HG03575 (cell line): ENCODE measurements around the gene GLIPR1L1.
"Not testable (repeated sequence)": the region's sequence is repeated elsewhere in the genome, so short reads cannot be mapped to it uniquely, and the experiment has no call there.

ENCODE experiments used
- ATAC-seq: cut with Tn5 transposase; IDR thresholded peaks from one replicate; pipeline ENCODE4 v1.9.1; 2021; ENCODE audit not compliant: unreplicated experiment, insufficient number of reproducible peaks, low FRiP score; ENCODE audit errors: extremely low read depth

GLIPR1L1 gene

DNA sequence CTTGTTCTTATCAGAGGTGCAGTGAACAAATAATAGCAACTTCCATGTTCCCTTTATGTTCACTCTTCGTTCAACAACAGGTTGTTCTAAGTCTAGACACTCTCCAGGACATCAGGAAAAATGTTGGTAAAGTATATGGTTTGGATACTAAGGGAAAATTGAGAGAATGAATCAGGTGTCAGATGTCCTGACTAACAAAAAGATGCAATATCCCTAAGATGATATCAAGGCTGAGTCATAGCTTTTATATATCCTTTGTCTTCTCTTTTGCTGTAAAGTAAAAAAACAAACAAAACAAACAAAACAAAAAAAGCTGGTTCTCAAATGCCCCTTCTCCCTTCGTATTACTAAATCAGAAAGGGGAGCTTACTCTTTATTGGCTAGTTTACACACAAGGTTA, 11.1 kb downstream of the GLIPR1L1 start:
- ATAC-seq, result no peak

DNA sequence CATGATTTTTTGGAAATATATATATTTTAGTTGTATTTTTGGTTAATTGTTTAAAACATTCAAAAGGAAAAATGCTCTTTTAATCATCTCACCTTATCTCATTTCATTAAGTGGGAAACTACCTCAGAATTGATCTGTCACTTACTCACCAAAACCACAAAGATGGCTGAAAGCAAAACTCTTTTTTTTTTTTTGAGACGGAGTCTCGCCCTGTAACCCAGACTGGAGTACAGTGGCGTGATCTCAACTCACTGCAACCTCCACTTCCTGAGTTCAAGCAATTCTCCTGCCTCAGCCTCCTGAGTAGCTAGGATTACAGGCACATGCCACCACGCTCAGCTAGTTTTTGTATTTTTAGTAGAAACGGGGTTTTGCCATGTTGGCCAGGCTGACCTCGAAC, 11.7 kb downstream of the GLIPR1L1 start:
- not testable (repeated sequence) for ATAC-seq

DNA sequence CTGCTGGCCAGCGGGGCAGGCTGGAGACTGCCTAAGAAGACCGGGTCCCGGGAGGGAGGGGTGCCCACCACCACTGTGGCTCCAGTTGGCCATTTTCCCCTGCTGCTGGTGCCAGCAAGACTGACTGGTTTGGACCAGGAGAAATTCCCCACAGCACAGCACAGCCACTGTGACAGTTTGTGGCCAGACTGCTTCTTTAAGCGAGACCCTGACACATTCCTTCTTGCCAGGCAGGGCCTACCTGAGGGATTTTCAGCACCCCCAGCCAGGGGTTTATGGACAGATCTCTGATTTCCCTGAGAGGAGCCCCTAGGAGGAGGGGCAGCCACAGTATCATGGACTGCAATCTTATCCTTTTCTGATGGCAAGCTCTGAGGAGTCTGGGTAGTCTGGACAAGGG, 15.5 kb downstream of the GLIPR1L1 start:
- ATAC-seq, result no peak

DNA sequence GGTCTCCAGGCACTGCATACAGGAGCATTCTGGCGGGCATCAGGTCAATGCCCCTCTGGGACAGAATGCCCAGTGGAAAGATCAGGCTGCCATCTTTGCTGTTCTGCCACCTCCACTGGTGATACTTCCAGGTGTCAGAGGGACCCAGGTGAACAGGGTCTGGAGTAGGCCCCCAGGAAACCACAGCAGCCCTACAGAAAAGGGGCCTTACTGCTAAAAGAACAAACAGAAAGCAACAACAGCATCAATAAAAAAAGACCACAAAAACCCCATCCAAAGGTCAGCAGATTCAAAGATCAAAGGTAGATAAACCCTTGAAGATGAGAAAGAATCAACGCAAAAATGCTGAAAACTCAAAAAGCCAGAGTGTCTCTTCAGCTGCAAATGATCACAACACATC, 15.9 kb downstream of the GLIPR1L1 start:
- ATAC-seq, result no peak

DNA sequence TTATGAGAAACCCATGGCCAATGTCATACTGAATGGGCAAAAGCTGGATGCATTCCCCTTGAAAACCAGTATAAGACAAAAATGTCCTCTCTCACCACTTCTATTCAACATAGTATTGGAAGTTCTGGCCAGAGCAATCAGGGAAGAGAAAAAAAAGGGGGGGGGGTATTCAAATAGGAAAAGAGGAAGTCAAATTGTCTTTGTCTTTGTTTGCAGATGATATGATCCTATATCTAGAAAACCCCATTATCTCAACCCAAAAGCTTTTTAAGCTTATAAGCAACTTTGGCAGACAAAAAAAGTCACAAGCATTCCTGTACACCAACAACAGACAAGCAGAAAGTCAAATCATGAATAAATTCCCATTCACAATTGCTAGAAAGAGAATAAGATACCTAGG, 19.5 kb downstream of the GLIPR1L1 start:
- ATAC-seq, result no peak

DNA sequence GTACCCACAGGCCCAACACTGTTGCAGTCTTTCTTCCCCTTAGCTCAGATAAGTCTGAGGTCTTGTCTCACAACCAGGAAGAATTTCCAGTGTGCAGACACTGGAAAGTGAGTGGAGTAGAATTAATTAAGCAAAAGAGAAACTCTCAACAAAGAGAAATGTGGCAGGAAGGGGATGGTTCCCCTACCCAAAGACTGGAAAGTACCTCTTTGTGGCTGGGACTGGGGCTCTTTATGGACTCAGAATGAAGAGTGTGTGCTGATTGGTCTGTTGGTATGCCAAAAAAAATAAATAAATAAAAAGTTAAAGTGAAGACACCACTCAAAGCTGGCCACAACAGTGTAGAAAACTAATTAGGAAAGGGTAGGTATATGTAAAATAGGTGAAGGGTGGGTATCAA, 26.4 kb downstream of the GLIPR1L1 start:
- ATAC-seq, result no peak

DNA sequence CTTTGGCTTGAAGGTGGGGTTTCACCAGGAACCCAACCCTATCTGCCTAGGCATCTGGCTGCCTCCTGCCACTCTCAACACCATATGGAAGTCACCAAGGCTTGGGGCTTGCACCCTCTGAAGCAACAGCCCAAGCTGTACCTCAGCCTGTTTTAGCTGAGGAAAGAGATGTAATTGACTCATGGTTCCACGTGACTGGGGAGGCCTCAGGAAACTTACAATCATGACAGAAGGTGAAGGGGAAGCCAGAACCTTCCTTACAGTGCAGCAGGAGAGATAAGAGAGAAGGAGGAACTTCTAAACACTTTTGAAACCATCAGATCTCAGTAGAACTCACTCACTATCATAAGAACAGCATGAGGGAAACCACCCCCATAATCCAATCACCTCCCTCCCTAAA, 26.9 kb downstream of the GLIPR1L1 start:
- no peak for ATAC-seq

DNA sequence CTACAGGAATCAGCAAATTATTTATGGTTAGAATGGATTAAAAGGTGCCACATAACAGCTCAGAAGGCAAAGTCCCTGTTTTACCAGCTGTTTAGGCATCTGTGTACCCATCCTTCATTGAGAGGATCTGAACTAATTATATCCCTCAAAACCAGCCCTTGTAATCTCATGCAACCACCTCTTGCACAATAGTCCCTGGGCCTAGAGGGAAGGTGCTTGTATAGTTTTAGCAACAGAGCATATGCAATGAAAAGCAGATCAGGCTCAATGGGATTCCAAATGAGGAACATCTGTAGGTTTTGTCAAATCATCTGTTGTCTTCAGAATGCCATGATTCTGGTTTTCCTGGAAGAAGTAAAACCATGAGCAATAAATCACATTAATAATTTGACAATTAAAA, 30.4 kb downstream of the GLIPR1L1 start:
- ATAC-seq, result no peak

DNA sequence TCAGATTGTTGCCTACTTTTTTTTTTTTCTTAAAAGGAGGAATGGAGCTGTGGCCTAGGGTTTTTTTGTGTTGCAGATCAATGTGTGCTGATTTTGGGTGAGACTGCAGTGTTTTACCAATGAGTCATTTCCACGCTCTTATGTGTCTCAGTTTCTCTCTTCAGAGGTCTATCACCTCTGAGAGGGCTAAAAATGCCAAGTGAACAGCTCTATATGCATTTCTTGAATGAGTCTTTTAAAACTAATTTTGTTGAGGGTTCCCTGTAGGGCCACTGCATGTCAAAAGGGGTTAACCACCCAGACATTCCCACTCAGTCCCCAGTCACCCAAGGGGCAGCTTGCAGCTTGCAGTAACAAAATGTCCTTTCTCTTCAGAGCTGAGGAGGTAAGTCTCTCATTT, 32.2 kb downstream of the GLIPR1L1 start:
- peak; percentile 49 for ATAC-seq

DNA sequence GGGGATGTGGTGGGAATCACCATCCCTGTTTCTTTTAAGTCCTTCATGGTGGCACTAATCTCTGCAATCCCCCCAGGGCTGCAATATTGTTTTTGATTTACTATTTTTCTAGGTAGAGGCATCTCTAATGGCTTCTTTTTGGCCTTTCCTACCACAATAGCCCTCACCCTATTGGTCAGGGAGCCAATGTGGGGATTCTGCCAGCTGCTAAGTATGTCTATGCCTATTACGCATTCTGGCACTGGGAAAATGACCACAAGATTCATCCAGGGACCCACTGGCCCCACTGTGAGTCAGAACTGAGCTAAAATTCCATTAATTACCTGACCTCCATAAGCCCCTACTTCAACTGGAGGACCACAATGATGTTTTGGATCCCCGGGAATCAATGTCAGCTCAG, 40.5 kb downstream of the GLIPR1L1 start:
- no peak for ATAC-seq

DNA sequence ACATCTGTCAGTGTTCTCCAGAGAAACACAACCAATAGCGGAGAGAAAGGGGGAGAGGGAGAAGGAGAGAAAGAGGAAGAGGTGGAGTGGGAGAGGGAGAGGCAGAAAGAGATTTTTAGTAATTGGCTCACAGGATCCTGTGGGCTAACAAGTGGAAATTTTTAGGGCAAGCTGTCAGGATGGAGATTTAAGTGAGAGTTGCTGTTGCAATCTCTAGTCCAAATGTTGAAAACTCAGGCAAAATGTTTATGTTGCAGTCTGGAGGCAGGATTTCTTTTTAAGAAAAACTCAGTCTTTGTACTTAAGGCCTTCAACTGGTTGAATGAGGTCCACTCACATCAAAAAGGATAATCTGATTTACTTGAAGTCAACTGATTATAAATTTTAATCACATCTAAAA, 43.9 kb downstream of the GLIPR1L1 start:
- ATAC-seq, result no peak

DNA sequence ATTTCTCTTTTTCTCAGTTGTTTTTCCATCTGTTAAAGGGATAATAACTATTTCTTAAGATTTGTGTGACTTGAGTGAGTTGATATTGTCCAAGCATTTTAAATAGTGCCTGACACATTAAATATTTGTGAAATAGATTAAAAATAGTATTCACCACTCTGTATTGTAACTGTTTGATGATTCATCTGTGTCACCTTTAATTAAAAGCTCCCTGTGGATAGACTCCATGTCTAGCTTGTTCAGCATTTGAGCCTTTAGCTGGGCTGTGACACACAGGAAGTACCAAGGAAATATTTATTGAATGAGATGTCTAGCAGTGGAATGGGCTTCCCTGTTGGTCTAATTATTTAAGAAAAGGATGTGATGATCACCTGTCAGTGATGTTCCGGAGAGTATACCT, 54.6 kb downstream of the GLIPR1L1 start:
- no peak for ATAC-seq

DNA sequence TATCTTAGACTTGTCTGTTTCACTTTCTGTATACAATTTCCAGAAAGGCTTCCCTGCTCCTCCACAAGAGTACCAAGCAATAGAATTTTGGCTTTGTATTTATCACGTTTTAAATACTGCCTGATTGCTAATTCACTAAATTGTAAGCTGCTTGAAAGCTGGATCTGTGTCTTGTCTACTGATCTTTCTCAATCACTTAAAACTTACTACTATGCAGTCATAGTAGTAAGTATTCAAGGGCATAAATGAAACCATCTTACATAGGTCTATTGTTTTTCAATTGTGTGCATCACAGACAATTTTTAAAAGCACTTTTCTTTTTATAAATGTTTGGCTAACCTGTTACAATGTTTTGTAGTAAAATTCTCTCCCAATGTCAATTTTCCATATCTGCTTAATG, 55.2 kb downstream of the GLIPR1L1 start:
- no peak for ATAC-seq

DNA sequence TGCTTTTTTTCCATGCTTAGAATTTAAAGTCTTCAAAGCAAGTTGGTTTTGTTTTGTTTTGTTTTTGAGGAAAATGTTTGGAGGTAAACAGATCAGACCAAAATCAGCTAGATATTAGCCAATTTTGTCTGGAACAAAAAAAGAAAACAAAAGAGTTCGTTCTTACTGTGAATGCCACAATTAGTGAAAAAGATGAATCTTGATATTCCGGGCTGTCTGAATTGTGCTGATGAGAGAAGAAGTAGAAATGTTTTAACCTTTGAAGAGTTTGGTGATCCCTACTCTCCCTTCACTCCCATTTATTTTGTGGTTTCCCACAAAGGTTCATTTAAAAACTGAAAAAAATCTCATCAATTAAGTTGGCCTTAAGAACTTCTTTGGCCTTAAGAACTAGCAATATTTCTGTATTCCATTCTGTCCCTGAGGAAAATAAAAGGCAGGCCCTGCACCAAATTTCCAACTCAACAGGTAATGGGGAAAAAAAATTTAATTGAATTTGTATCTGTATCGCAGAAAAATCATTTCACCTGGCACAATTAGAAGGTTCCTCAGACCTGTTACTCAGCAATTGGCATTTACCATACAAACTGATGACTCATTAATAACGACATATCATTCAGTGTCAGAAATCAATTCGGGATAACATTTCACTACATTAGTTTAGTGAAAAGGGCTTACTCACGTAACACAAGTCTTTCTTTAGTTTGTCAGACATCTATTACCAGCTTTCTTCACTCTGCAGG, 55.9 kb downstream of the GLIPR1L1 start:
- peak; percentile 2 for ATAC-seq

DNA sequence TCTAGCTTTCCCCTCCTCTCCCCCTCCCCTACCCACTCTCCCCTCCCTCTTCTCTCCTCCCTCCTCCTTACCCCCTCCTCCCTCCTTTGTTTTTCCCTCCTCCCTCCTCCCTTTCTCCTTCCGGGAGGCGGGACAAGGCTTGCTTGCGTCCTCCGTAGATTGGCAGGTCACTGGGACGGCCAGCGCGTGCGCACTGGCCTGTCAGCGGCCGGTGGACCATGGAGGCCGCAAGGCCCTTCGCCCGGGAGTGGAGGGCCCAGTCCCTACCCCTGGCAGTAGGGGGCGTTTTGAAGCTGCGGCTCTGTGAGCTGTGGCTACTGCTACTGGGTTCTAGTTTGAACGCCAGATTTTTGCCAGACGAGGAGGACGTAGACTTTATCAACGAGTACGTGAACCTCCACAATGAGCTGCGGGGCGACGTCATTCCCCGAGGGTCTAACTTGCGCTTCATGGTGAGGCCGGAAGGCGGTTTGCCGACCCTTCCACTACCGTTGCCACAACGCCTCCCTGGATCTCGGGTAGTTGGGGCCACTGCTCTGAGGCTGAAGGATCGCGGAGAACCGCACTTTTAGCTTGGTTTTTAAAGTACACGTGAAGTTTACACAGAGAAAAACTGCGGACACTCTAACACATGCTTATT, 56.5 kb downstream of the GLIPR1L1 start, which contains the start of gene GLIPR1L2:
Gene GLIPR1L2 (plus strand): TSS at position 191 of the 640 bp plus-strand sequence. CDS start 28 bp downstream, at position 219.
- ATAC-seq, result peak; percentile 91

DNA sequence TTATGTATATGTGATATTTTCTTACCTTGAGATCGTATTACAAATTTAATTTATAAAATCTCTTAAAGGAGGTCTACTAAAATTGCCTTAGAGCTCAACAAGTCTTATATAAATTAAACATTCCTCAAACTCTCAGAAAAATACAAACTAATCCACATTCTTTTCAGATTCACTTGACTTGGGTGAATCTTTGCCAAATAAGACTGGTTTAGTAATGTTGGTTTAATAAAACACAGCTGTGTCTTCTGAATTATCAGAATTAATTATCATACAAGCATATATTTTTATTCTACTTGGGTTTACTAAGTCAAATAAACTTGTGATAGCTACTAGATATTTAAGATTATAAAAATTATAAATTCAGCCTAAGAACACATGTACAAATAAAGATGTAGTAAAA, 69.8 kb downstream of the GLIPR1L1 start:
- ATAC-seq, result no peak

DNA sequence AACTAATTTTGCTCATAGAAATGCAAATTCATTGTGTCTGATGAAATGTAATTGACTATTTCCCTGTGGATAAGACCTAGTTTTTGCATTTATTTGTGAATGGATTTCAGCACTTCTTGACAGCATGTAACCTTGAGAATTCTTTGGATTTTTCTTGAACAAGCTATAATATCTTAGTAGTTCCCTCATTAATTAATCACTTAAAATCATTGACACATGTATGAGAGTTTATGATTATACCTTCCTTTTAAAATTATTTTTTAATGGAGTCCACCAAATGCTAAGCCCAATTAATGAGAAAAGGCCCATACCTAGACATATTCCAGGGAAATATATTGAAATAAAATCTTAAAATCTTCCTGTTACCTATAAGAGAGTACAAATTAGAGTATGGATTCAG, 73.2 kb downstream of the GLIPR1L1 start:
- ATAC-seq, result no peak

DNA sequence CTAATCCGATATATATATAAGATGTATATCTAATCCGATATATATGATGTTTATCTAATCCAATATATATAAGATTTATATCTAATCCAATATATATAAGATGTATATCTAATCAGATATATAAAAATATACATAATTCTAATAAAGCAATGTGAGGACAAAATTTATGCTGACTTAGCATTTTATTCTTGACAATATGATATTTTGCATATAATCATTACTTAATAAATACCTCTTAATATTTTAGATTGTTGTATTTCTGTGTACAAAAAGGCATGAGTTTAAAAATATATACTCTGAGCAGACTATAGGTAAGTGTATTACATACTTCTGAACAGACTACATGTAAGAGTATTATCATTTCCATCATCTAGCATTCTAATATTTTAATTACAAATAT, 75.4 kb downstream of the GLIPR1L1 start:
- ATAC-seq, result no peak

DNA sequence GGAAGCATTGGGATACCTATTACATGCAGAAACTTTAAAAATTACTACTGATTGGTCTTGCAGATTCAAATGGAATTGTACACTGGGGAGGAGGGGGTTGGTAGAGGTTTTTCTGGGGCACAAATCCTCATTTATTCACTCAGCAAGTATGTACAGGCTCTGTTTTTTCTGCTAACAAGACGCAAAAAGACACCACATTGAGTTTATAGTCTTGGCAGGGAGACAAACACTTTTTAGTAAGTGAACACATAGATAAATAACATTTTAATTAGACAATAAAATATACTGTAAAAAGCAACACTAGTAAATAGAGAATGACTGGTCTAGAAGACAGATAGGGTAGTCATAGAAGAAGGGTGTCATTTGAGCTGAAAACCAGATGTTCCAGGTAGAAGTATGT, 80.2 kb downstream of the GLIPR1L1 start:
- no peak for ATAC-seq

DNA sequence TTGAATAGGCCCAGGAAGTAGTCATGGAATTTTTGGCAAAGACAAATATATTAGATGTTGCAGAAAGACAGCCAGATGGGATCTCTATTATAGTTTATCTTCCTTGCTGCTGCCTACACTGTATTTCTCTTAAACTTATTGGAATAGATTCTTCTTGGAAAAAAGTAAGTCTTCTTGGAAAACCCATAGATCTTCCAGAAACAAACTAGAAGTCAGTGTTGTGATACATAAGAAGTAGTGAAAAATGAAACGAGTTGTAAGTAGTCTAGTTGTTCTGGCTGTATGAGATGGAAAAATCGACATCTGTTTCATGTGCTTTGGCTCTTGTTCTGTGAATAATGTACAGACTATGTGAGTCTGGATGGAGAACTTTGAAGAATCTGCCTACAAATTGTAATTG, 85.4 kb downstream of the GLIPR1L1 start:
- no peak for ATAC-seq
